ENCODE data around the gene RAG1. TPM values are rescaled to one million over a fixed set of nuclear protein-coding genes. Genes with fewer than 3 reads are reported as not detected.

RAG1 gene
- total RNA-seq: 0.52 and 0.86 TPM in 2 replicates

DNA sequence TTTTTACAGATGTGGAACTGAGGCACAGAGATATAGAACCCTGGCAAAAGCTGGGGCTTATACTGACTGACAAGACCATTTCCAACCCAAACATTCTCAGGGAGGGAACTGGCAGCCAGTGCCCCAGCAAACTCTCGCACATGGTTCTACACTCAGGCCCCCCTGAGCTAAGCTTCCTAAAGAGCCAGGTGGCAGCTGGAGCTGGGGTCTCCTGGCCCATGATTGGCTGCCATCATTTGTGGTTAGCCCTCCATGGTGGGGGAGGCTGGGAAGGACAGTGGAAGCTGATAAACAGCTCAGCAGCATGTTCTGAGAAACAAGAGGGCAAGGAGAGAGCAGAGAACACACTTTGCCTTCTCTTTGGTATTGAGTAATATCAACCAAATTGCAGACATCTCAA, at the start of gene RAG1:
Gene RAG1 (plus strand): TSS at position 314 of the 400 bp plus-strand sequence. CDS start 5,298 bp downstream, outside the sequence.

DNA sequence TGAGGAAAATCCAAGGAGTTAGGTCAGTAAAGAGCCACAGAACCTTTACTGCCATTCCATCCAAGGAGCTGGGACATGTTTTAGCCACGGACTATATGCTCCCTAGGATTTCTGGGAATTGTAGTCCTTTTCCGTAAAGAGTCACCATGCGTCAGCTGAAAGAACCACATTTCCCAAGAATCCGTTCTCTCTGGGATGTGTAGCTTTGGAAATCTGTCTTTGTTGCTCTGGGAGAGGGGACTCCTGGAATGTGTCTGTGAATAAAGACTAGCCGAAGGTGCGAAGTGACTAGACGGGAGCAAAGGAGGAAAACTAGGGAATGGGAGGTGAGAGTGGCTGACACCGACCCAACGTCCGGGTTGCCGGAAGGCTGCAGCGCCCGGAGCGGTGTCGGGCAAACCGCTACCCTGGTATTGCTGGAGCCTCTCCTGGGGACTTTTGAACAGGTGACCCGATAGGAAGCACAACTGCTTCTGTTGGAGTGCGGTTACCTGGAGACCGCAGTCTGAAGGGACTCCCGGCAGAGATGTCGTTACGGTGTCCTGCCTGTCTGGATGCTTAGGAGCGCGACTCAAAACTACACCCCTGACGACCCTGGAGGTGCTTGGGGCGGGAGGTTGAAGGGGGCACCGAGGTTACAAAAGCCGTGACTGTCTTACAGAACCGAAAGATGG, 26.6 kb downstream of the RAG1 start, which contains the start of gene IFTAP:
Gene IFTAP (plus strand): TSS at position 187 of the 674 bp plus-strand sequence. CDS start 15,602 bp downstream, outside the sequence.

DNA sequence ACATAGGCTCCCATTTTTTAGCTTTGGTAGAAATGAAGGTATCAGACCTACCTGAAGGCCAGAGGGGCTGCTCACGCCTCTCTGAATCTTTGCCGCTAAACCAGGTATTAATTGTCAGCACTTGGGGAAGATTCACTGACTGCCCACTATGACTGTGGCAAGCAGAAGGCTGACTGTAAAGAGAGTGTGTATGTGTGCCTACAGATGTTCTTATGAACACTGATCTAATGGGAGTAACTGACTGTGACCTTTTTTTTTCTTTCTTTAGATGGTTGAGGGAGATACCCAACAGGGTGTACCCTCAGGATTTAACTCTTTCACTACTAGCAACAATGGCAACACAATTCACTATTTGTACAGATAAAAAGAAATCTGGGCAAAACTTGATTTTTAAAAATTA, 30.2 kb downstream of the RAG1 start, which contains the start of gene RAG2:
Gene RAG2 (minus strand): TSS at position 186 of the 400 bp plus-strand sequence. CDS start 4,068 bp downstream, outside the sequence.

Other genes starting within 250 kb of the RAG1 start
- 12.0 and 14.6 TPM in 2 replicates for gene TRAF6, start 57.7 kb upstream of the RAG1 start, total RNA-seq
- gene IFTAP, start 26.5 kb downstream of the RAG1 start, total RNA-seq: 41.3 and 51.6 TPM in 2 replicates
- not detected in 2 replicates for gene RAG2, start 30.2 kb downstream of the RAG1 start, total RNA-seq